ENCODE measurements around the gene DNAL4.
A peak's percentile ranks its signal among the peaks of the same experiment; 100 is the strongest.

The DNAL4 gene

GRCh38 chr22:38758276-38758945 lies 35.5 kb downstream of the DNAL4 start:
- H3K4me3 ChIP-seq (ENCODE audit: low read length in 2 of 2) = no peak overlapping the region

GRCh38 chr22:38757464-38757757 lies 36.5 kb downstream of the DNAL4 start:
- Histone ChIP-seq H3K27ac (ENCODE audit: low read length) (no peak overlapping the region), H3K4me1 (ENCODE audit: control insufficient read depth, insufficient read depth, low read length) (peaks cover 29% of the 10 kb centered on the region)

More at GRCh38 chr22:38758276-38758945, 35.5 kb downstream of the DNAL4 start:
- Histone ChIP-seq H3K4me1 (ENCODE audit: control insufficient read depth, insufficient read depth, low read length) (peaks cover 24% of the 10 kb centered on the region), H3K36me3 (ENCODE audit: control insufficient read depth in 2 of 2, insufficient read depth in 2 of 2, low read length in 2 of 2) (no peaks in the 10 kb centered on the region), H3K27ac (ENCODE audit: low read length) (no peak overlapping the region), H3K9me3 (ENCODE audit: control insufficient read depth in 2 of 2, low read length in 2 of 2) (no peaks in the 10 kb centered on the region), H3K9ac (ENCODE audit: low read length in 2 of 2) (no peak overlapping the region), H3K27me3 (ENCODE audit: control insufficient read depth in 1 of 2, insufficient read depth in 2 of 2, low read length in 2 of 2) (no peaks in the 10 kb centered on the region)

GRCh38 chr22:38756711-38757463 lies 37.1 kb downstream of the DNAL4 start:
- H3K27me3 ChIP-seq (ENCODE audit: control insufficient read depth in 1 of 2, insufficient read depth in 2 of 2, low read length in 2 of 2) = no peaks in the 10 kb centered on the region
- peaks cover 4 to 9% of the 10 kb centered on the region in 2 donors for H3K36me3 ChIP-seq (ENCODE audit: control insufficient read depth in 2 of 2, insufficient read depth in 2 of 2, low read length in 2 of 2)
- H3K9ac ChIP-seq (ENCODE audit: low read length in 2 of 2) = peak overlapping the region in 1 of 2 donors; percentile 44
- peaks cover 29% of the 10 kb centered on the region for H3K4me1 ChIP-seq (ENCODE audit: control insufficient read depth, insufficient read depth, low read length)
- no peaks in the 10 kb centered on the region for H3K9me3 ChIP-seq (ENCODE audit: control insufficient read depth in 2 of 2, low read length in 2 of 2)
- H3K4me3 ChIP-seq (ENCODE audit: low read length in 2 of 2) = no peak overlapping the region
- no peak overlapping the region for H3K27ac ChIP-seq (ENCODE audit: low read length)

More at GRCh38 chr22:38757464-38757757, 36.5 kb downstream of the DNAL4 start:
- no peak overlapping the region for H3K4me3 ChIP-seq (ENCODE audit: low read length in 2 of 2)
- H3K9me3 ChIP-seq (ENCODE audit: control insufficient read depth in 2 of 2, low read length in 2 of 2) = no peaks in the 10 kb centered on the region
- no peak overlapping the region for H3K9ac ChIP-seq (ENCODE audit: low read length in 2 of 2)
- peaks cover 2 to 4% of the 10 kb centered on the region in 2 donors for H3K36me3 ChIP-seq (ENCODE audit: control insufficient read depth in 2 of 2, insufficient read depth in 2 of 2, low read length in 2 of 2)
- no peaks in the 10 kb centered on the region for H3K27me3 ChIP-seq (ENCODE audit: control insufficient read depth in 1 of 2, insufficient read depth in 2 of 2, low read length in 2 of 2)

GRCh38 chr22:38755911-38756532 lies 37.9 kb downstream of the DNAL4 start, which contains the start of gene SUN2:
SUN2 (minus strand) TSS chr22:38755998; CDS start chr22:38752628, 3,370 bp downstream.
- Histone ChIP-seq H3K4me3 (ENCODE audit: low read length in 2 of 2) (peak within 1 kb of the TSS; percentile 84), H3K9me3 (ENCODE audit: control insufficient read depth in 2 of 2, low read length in 2 of 2) (no peaks in the 10 kb centered on the region), H3K36me3 (ENCODE audit: control insufficient read depth in 2 of 2, insufficient read depth in 2 of 2, low read length in 2 of 2) (peaks cover 13 to 17% of the 10 kb centered on the region in 2 donors), H3K27ac (ENCODE audit: low read length) (peak within 1 kb of the TSS; percentile 92), H3K27me3 (ENCODE audit: control insufficient read depth in 1 of 2, insufficient read depth in 2 of 2, low read length in 2 of 2) (no peaks in the 10 kb centered on the region), H3K9ac (ENCODE audit: low read length in 2 of 2) (peak within 1 kb of the TSS; percentile 84 to 88), H3K4me1 (ENCODE audit: control insufficient read depth, insufficient read depth, low read length) (peaks cover 29% of the 10 kb centered on the region)

- Histone ChIP-seq H3K4me1 (ENCODE audit: control insufficient read depth, insufficient read depth, low read length) (peaks cover 29% of the 10 kb centered on the region), H3K4me3 (ENCODE audit: low read length in 2 of 2) (peak overlapping the region; percentile 84), H3K9me3 (ENCODE audit: control insufficient read depth in 2 of 2, low read length in 2 of 2) (no peaks in the 10 kb centered on the region), H3K27me3 (ENCODE audit: control insufficient read depth in 1 of 2, insufficient read depth in 2 of 2, low read length in 2 of 2) (no peaks in the 10 kb centered on the region), H3K27ac (ENCODE audit: low read length) (peak overlapping the region; percentile 92), H3K36me3 (ENCODE audit: control insufficient read depth in 2 of 2, insufficient read depth in 2 of 2, low read length in 2 of 2) (peaks cover 20 to 24% of the 10 kb centered on the region in 2 donors), H3K9ac (ENCODE audit: low read length in 2 of 2) (peak overlapping the region; percentile 84 to 88)
These were observed 38.6 kb downstream of the DNAL4 start for GRCh38 chr22:38755155-38755910.

GRCh38 chr22:38754751-38755154 lies 39.2 kb downstream of the DNAL4 start:
- Histone ChIP-seq H3K27me3 (ENCODE audit: control insufficient read depth in 1 of 2, insufficient read depth in 2 of 2, low read length in 2 of 2) (no peaks in the 10 kb centered on the region), H3K4me1 (ENCODE audit: control insufficient read depth, insufficient read depth, low read length) (peaks cover 29% of the 10 kb centered on the region), H3K9me3 (ENCODE audit: control insufficient read depth in 2 of 2, low read length in 2 of 2) (no peaks in the 10 kb centered on the region), H3K36me3 (ENCODE audit: control insufficient read depth in 2 of 2, insufficient read depth in 2 of 2, low read length in 2 of 2) (peaks cover 26 to 29% of the 10 kb centered on the region in 2 donors), H3K27ac (ENCODE audit: low read length) (peak overlapping the region; percentile 92), H3K4me3 (ENCODE audit: low read length in 2 of 2) (peak overlapping the region; percentile 84), H3K9ac (ENCODE audit: low read length in 2 of 2) (peak overlapping the region; percentile 84 to 88)

GRCh38 chr22:38753948-38754750 lies 39.8 kb downstream of the DNAL4 start:
- Histone ChIP-seq H3K27me3 (ENCODE audit: control insufficient read depth in 1 of 2, insufficient read depth in 2 of 2, low read length in 2 of 2) (no peaks in the 10 kb centered on the region), H3K4me3 (ENCODE audit: low read length in 2 of 2) (peak overlapping the region; percentile 84), H3K27ac (ENCODE audit: low read length) (peak overlapping the region; percentile 92), H3K9ac (ENCODE audit: low read length in 2 of 2) (peak overlapping the region; percentile 84 to 88), H3K9me3 (ENCODE audit: control insufficient read depth in 2 of 2, low read length in 2 of 2) (no peaks in the 10 kb centered on the region), H3K36me3 (ENCODE audit: control insufficient read depth in 2 of 2, insufficient read depth in 2 of 2, low read length in 2 of 2) (peaks cover 31 to 35% of the 10 kb centered on the region in 2 donors), H3K4me1 (ENCODE audit: control insufficient read depth, insufficient read depth, low read length) (peaks cover 29% of the 10 kb centered on the region)

GRCh38 chr22:38751422-38752346 lies 42.3 kb downstream of the DNAL4 start:
- H3K27ac ChIP-seq (ENCODE audit: low read length) = no peak overlapping the region
- H3K9me3 ChIP-seq (ENCODE audit: control insufficient read depth in 2 of 2, low read length in 2 of 2) = no peaks in the 10 kb centered on the region
- H3K4me3 ChIP-seq (ENCODE audit: low read length in 2 of 2) = no peak overlapping the region
- H3K36me3 ChIP-seq (ENCODE audit: control insufficient read depth in 2 of 2, insufficient read depth in 2 of 2, low read length in 2 of 2) = peaks cover 42 to 47% of the 10 kb centered on the region in 2 donors
- H3K4me1 ChIP-seq (ENCODE audit: control insufficient read depth, insufficient read depth, low read length) = peaks cover 26% of the 10 kb centered on the region
- no peaks in the 10 kb centered on the region for H3K27me3 ChIP-seq (ENCODE audit: control insufficient read depth in 1 of 2, insufficient read depth in 2 of 2, low read length in 2 of 2)
- no peak overlapping the region for H3K9ac ChIP-seq (ENCODE audit: low read length in 2 of 2)

GRCh38 chr22:38751066-38751421 lies 42.9 kb downstream of the DNAL4 start:
- H3K4me1 ChIP-seq (ENCODE audit: control insufficient read depth, insufficient read depth, low read length) = peaks cover 19% of the 10 kb centered on the region
- H3K27ac ChIP-seq (ENCODE audit: low read length) = no peak overlapping the region
- H3K9ac ChIP-seq (ENCODE audit: low read length in 2 of 2) = no peak overlapping the region
- no peaks in the 10 kb centered on the region for H3K9me3 ChIP-seq (ENCODE audit: control insufficient read depth in 2 of 2, low read length in 2 of 2)
- H3K36me3 ChIP-seq (ENCODE audit: control insufficient read depth in 2 of 2, insufficient read depth in 2 of 2, low read length in 2 of 2) = peaks cover 46 to 52% of the 10 kb centered on the region in 2 donors
- no peaks in the 10 kb centered on the region for H3K27me3 ChIP-seq (ENCODE audit: control insufficient read depth in 1 of 2, insufficient read depth in 2 of 2, low read length in 2 of 2)
- no peak overlapping the region for H3K4me3 ChIP-seq (ENCODE audit: low read length in 2 of 2)

Data from stomach smooth muscle (tissue), 2 donors.